Stimulated activated naive CD4-positive, alpha-beta T cell treated with Interleukin-2 at 50 U/mL for 16 hours (primary cell): ENCODE data around the gene UGT2B10.

Source experiments
- DNase-seq: peaks from one replicate; lab custom pipeline; 2025; lab: John Stamatoyannopoulos, UW

Gene UGT2B10

DNA sequence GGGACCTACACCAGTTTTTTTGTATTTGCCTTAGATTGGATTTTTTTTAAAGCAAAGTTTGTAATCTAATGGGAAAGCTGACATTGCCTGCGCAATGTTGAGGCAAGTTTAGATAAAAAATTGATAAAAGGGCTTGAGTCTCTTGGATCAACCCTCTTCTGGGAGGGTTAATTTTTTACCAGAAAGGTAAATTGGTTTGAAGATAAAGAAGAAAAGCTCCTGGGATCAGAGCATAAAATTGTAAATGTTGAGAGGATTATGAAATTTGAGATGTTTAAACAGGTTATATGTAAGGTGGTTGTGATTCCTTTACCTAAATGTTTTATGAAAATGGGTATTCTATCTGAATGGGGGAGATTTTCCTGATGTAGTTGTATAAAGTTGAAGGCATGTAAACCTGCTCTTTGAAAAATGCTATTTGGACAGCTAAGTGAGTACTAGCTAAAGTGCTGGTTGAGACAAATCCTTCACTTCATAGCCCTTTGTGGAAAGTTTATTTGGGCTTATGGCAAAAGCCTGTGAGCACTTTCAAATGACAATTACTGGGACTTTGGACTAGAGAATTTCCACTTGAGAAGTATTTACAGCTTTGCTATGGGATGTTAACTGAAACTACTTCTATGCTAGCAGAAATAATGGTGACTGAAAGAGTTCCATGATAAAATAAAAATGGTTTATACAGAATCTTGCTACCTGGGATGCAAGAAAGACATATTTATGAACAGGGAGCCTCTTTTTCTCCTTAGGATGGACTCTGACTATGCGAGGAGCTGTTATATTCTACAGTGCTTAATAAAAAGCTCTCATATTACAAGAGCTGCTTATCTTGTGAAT, 56.2 kb downstream of the UGT2B10 start:
- DNase-seq = no peak

DNA sequence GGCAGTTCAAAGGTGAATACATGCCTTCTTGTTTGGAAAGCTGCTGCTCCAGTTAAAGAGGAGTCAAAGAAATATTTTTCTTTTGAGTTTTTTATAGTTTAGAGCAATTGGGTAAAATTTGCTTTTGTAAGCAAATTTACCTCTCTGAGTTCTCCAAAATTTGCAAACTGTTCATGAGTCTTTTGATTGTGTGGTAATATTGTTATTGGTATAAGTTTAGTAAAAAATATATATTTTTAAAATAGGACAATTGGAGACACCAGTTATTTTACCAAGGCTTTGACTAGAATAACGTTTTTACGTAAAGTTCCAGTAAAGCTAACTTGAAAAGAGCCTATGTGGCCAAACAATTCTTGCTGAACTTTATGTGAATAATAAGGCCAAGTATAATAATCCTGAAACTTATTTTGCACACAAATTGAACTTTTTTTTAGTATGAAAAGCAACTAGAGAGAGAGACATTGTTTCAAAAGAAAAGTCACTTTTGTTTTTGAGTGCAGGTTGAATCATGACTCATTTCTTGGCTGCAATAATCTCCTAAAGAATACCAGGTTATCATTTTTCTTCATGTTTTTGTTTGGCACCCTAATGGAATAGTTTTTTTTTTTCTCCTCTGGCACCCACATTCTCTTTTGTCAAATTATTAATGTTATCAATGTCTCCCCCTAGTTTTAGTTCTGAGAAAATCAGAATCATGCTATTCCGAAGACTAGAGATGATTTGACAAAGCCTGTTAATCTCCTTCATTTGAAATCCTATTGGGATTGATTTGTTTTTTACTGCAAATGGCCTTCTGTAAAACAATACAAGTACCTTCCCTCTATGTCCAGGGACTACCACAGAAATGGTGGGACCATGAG, 57.1 kb downstream of the UGT2B10 start:
- no peak for DNase-seq

DNA sequence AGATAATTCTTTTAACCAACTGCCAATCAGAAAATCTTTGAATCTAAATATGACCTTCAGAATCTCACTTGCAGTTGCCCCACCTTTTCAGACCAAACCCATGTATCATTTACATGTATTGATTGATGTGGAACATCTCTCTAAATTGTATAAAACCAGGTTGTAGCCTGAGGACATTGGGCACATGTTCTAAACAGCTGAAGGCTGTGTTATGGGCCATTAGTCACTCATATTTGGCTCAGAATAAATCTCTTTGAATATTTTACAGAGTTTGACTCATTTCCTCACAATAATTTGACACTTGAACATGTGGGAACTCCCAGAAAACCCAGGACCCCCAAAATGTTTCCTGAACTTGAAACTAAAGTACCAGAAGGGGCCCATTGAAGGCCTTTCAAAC, 58.7 kb downstream of the UGT2B10 start:
- no peak for DNase-seq

DNA sequence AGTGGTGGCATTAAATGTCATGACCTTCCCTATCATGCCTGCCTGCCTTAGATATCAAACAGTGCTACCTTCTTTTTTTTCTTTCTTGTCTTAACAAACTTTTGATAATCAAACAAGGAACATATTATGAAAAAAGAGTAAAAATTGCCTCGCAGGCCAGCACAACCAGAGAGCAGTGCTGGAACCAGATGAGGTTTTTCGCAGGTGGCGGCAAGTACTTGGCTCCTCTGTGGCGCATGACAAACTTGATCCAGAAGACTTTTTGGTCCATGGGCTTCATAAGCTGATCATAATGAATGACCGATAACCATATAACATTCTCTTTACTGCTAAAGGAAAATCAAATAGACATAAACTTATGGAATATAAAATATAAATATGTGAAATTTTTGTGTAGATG, 61.8 kb downstream of the UGT2B10 start:
- no peak for DNase-seq

DNA sequence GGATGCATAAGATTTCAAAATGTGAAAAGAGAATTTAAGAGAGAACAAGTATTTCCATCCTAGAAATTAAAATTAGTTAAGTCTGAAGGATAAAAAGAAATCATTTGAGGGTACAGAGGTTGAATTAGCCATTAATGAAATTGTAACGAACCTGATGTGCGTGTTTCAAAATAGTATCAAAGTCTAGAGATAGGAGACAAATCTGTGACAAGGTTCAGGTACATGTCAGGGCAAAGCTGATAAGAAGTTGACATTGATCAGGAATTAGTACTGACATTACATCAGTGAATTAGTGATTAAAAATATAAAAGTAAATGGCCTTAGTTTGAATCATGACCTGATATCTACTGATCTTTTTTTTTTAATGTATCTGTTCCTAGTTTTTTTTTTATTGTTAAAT, 62.3 kb downstream of the UGT2B10 start:
- DNase-seq = no peak
